Kidney tubule cell (primary cell): Measurements from ENCODE around the gene CA5A.
"Not testable (repeated sequence)": the region's sequence is repeated elsewhere in the genome, so short reads cannot be mapped to it uniquely, and the experiment has no call there.

Source experiments
- DNase-seq: peaks from one replicate; pipeline ENCODE4 v3.0.0-alpha.2; 2018; ENCODE audit warnings: low spot score

Gene CA5A

DNA sequence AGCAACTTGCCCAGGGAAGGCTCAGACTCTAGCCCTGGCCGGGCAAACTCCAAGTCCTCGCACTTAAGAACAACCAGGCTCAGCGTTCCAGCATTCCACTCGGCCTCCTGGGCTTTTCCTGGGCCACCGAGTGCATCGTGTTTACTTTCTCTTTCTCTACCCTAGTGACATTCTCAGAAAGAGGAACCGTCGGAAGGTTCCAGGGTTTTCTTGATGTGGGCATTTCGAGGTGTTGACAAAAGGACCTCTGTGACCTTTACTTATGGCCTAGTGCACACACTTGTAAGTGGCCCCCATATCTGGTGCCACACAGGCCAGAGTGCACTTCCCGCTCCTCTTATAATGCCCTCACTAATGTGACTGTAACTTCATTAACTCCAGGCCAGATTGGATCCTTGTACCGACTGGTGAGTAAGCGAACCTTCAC lies 11.8 kb upstream of the CA5A start:
- DNase-seq: no peak

DNA sequence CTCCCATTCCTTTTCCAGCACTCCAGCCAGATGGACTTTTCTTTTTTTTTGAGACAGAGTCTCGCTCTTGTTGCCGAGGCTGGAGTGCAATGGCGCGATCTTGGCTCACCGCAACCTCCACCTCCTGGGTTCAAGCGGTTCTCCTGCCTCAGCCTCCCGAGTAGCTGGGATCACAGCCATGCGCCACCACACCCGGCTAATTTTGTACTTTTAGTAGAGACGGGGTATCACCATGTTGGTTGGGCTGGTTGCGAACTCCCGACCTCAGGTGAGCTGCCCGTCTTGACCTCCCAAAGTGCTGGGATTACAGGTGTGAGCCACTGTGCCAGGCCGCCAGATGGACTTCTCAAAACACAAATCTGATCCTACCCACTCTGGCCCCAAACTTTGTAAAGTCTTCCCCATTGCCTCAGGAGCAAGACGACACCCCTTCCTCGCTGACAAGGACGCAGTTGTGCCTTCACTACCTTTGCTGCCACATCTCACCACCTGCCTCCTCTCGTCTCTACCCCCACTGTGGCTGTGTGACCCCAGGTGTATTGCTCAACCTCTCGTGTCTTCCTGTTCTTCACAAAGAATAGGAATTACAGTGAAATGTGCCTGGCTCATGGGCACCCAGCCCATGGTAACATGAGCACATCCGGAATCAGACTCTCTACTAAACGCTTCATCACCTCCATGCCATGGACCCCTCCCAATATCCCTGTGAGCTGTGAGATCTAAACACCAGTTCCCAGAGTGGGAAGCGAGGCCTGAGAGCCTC lies 11.2 kb upstream of the CA5A start:
- peak; percentile 26 for DNase-seq

DNA sequence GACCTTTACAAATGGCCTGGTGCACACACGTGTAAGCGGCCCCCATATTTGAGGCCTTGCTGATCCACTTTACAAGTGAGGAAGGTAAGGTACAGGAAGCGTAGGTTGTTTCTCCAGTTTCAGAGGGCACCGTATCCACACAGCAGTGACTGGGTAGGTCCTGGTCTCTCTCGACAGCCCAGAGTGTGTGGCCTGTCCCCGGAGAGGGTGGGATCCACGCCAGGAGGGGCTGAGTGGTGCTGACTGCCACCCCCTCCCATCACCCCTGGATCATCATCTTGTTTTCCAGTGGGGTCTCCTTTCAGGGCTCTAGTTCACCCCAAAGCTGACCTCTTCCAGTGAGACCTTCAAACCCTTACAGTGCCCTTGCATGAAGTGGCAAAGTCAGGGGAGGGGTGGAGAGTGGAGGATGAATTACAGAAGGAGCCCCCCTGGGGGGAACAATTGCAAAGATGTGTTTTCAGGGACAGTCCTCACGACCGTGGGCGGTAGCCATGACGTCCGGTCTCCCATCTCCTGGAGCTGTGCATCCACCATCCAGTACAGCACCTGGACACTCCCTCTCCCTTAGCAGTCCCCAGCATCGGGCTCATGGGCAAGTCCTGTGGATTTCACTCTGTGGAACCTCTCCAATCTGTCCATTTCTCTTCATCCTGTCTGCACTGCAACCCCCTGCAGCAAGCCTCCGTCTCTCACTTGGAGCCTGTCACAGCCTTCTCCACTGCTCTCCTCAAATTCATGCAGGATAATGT lies 10.4 kb upstream of the CA5A start:
- no peak for DNase-seq

DNA sequence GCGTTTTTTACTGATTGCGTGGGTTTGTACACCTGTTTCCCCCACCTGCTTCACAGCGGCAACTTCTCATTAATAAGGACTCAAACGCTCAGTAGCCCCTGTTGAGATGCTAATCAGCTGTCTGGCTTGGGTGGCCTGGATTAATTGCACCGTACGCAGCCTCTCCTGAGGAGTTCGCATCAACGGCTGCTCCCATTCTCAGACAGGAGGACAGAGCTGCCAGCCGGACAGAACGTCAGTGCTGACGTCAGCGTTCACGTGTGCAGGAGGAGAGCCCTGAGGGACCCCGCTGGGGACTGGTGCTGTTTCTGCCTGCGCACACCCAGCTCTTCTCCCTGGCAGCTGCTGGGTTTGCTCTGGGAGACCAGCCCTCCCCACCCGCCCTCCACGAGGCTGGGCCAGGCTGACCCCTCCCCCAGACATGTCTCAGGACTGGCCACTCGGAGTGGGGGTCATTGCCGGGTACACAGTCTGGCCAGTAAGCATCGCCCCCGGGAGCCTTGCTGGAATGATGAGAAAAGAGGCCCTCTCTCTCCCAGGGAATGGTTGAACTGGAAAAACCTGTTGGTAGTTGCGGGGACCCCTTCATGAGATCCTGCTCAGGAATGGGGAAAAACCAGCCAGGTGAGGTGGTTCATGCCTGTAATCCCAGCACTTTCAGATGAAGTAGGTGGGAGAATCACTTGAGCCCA lies 9.2 kb upstream of the CA5A start:
- peak; percentile 77 for DNase-seq

DNA sequence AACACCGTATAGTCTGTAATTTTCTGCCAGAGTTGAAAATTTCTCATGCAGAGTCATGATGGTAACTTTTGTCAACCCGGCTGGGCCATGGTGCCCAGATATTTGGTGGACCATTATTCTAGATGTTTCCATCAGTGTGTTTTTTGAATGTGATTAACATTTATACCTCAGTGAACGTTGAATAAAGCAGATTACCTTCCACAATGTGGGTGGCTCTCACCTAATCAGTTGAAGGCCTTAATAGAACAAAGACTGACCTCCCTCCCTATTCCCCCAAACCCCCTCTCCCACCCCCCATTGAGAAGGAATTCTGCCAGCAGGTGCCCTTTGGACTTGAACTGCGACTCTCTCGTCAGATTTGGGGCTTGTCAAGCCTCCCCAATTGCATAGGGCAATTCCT lies 6.4 kb upstream of the CA5A start:
- no peak for DNase-seq

DNA sequence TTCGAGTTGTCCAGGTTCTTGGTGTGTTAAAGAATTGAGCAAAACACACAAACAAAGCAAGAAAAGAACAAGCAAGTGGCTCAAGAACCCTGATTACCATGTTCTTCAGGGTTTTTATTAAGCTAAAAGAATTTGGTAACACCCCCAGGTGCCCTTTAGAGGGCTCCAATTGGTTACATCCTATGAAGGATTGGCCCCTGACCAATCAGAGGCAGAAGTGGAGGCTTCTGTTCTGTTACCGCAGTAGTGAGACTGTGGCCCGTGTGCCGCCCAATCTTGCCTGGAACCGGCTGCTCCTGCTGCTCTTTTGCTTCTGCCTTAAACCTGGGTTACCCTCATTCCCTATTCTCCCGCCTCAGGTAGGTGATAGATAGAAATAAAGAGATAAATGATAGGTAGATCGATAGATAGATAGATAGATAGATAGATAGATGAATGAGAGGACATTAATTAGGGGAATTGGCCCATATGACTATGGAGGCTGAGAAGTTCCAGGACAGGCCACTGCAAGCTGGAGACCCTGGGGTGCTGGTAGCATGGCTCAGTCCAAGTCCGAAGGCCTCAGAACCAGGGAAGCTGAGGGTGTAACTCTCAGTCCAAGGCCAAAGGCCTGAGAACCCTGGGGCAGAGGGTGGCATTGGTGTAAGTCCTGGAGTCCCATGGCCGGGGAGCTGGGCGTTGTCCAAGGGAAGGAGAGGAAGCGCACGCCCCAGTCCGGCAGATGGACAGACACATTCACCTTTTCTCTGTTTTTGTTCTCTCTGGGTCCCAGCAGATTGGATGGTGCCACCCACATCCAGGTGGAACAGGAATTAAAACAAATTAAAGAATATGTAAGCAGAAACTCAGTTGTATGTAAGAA lies 3.5 kb upstream of the CA5A start:
- no peak for DNase-seq

DNA sequence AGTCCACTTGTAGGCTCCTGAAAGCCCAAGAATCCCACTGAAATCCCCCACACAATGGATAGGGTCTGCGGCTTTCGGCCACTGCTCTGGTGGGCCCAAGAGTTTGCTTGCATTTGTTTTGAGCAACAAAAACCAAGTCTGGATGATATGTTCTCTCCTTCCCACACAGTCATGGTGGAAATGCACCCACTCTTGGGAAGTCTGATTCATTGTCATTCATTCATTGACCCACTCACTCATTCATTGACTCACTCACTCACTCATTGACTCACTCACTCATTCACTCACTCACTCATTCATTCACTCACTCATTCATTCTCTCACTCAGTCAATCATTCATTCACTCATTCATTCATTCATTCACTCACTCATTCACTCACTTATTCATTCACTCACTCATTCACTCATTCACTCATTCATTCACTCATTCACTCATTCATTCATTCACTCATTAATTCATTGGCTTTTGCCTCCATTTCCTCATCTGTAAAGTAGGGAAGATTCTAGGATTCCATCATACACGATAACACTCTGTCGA lies 2.2 kb upstream of the CA5A start:
- no peak for DNase-seq

DNA sequence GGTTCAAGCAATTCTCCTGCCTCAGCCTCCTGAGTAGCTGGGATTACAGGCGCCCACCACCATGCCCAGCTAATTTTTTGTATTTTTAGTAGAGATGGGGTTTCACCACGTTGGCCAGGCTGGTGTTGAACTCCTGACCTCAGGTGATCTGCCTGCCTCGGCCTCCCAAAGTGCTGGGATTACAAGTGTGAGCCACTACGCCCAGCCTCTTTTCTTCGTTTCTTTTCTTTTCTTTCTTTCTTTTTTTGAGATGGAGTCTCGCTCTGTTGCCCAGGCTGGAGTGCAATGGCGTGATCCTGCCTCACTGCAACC lies 858 bp upstream of the CA5A start:
- not testable (repeated sequence) for DNase-seq

DNA sequence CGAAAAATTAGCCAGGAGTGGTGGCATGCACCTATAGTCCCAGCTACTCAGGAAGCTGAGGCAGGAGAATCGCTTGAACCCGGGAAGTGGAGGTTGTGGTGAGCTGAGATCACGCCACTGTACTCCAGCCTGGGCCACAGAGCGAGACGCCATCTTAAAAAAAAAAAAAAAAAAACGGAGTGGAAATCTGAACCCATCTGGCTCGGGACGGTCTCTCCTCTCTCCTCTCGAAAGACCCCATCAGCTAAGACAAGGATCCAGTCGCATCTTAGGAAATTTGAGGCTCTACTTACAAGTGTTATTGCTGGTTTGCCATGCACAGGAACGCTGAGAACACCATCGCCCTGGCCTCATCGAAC lies 334 bp downstream of the CA5A start:
- DNase-seq: not testable (repeated sequence)

DNA sequence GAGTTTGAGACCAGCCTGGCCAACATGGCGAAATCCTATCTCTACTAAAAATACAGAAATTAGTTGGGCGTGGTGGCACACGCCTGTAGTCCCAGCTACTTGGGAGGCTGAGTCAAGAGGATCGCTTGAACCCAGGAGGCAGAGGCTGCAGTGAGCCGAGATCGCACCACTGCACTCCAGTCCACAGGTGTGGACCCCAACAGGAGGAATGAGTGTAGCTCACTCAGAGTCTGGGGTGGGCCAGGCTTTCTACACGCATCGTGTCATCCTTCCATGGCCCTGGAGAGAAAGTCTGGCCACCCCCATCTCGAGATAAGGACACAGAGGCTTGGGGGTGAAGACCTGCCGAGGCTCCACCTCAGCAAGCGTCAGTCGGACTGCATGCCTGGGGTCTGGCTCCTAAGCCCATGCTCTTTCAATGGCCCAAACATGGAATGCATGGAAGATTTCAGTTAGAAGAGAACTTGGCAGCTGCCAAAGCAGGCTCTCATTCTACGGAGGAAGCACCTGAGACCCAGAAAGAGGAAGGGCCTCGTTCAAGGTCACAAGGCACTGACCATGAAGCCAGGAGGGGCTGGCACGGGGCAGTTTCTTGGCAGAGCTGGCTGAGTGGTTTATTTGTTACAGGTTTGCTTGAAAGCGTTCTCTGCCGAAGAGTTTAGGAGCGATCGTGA lies 1.4 kb downstream of the CA5A start:
- not testable (repeated sequence) for DNase-seq

DNA sequence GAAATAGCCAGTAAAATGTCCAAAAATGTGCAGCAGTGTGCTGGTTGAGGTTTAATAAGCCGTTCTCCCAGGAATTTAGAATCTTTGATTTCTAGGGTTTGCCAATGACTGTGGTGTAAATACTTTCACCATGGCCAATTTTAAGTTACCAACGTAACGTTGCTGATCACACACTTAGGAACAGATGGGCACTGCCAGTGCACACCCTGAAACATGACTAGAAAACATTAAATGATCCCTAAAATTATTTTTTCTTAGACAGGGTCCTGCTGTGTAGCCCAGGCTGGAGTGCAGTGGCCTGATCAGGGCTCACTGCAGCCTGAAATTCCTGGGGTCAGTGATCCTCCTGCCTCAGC lies 3.2 kb downstream of the CA5A start:
- DNase-seq: no peak

DNA sequence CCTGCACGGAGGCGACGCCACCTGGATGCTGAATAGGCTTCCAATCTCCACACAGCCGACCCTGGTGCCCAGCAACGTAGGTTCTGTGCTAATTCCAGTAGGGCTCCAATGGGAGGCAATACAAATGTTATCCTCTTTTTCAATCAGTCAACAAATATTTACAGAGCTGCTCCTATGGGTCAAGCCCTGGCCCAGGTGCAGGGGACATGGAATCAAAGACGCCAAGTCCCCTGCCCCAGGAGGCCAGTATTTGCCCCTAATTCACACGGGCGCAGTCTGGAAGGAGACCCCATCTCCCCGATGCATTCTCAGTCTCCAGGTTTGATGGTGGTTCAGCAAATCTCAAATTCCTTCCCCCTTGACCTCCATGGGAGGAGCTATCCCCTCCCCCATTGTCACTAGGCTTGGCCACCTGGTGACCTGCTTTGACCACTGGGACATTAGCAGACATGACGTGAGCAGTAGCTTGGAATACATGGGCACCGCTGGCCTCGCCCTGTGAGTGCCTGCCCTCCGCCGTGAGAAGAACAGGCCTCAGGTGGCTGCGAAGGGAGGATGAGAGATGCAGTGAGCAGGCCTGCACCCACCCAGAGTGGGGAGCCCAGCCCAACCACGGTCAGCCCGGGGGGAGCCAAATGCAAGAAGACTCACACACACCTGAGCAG lies 3.7 kb downstream of the CA5A start:
- DNase-seq: not testable (repeated sequence)

DNA sequence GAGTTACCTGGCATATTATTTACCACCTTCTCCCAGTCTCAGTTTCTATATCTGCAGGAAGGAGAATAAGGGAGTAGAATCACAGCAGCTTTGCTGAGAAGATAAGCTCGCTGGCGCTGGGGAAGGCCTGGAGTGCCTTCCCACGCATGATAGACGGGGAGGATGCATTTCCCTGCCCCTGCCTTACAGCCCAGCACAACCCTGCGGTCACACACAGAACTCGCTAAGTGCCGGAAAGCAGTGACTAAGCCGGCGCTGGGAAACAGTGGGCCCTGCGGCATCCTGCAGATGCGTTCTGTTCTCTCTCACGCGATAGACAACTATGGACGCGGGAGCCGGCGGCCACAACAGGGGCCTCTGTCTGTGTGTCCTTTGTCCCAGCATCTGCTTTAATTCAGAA lies 4.8 kb downstream of the CA5A start:
- DNase-seq: no peak

DNA sequence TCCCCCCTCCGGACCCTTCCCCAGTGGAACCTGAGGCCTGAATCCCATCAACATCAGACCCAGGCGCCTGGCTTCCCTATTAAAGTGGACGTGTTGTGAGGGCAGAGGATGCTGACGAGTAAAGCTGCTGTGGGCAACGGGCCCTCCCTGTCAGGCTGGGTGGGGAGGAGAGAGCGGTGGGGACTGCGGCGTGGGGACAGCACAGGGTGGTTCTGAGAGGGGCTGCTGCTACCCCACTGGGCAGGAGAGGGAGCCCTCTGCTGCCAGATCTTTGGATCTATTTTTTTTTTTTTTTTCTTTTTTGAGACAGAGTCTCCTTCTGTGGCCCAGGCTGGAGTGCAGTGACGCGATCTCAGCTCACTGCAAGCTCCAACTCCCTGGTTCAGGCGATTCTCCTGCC lies 5.9 kb downstream of the CA5A start:
- DNase-seq: no peak

DNA sequence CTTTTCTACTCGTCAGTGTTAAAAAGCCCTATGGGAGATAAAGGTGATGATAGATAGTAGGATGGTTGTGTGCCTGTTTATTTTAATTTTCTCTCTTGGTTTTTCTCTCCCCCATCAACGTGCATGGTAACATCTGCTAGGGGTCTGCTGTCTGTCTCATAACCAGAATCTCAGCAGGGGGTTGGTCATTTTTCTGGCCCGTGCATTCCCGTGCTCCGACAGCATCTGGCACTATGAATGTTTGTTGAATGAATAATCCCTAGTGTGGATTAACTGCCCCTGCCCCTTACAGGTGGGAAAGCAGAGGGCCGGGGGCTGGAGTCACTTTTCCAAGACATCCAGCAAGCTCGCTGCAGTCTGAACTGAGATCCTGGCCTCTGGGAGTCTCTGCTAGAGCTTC lies 6.3 kb downstream of the CA5A start:
- DNase-seq: no peak

DNA sequence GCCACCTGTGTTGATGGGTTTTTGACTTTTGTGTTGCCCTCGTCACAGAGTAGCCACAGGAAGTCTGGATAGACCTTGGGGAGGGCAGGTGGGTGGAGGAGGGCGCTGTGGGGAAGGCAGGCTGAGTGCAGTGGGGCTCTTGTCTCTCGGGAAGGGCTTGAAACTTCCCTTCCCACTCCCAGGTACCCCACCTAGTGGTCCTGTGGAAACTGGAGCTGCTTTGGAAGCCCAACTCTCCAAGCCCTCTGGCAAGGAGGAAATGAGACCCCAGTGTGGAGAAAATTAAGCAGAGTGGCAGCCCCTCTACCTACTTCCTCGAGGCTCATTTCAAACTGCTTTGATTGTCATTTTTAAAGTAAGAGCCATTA lies 9.2 kb downstream of the CA5A start:
- DNase-seq: no peak

DNA sequence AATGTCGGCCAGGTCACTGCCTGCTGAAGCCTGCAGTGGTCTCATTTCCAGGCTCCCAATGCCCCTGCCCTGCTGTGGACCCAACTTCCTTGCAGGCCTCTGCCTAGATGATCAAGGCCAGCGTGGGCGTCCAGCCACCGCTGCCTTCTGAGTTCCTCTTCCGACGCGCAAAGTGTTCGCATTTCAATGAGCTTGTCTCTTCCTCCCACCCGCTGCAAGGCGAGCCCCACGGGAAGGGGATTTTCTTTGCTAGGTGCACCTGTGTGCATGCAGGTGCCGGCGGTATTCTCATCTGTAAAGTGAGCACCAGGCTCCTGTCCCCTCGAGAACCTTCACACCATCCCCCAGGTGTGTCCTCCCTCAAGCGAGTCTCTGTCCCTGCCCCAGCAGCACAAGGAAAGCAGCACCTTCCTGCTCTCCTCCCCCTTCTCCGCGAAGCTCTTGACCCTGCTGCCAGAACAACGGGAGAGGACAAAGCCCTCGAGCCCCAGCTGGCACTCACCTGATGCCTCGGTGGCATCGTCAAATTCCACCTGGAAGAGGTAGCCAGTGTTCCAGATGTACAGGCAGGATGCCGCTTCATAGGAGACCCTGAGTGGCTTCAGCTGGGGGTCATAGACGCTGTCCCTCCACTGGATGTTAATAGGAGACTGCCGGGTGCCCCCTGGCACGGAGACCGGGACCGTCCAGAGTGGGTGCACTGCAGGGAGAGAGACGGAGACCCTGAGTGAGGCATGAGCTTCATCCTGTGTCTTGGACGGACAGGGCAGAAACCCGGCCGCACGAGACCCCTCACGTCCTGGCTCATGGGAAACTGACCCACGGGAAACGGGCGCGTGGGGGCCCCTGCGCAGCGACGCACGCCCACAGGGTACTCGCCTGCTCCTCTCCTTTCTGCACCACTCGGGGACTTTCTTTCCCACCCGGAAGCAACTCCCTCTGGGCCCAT lies 9.8 kb downstream of the CA5A start:
- no peak for DNase-seq

DNA sequence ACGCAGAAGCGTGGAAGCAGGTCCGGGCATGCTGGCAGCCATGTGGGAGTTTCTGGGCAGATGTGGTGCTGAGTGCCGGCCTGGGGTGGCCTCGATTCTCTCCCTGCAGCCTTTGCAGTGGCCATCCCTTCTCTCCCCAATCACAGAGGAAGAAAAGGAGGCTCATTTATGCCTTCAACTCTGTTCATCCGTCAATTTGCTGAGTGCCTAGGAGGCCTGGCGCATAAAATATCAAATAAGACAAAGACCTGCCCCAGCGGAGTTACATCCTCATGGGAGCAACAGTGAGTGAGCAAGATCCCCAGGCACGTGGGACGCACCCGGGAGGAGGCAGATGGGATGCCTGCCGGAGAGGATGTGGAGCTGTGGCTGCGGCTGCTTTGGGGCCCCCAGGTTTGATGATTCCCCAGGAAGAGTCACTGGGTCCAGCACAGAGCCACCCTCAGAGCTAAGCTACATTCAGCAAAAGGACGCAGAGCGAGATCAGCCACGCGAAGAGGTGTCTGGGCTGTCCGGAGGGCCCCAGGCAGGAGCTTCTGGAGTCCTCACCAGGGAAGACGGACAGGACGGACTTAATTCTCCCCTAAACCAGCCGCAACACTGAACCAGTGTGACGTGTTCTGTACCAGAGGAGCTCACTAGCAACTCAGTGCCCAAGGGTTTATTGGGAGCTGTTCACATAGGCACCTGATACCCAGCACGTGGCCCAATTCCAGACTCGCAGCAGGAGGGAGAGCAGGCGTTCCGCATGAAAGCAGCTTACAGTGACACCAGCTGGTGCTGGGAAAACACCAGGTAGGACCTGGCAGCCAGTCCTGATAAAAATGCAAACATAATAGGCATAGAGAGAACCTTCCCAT lies 11.3 kb downstream of the CA5A start:
- DNase-seq: peak; percentile 94
